ENCODE measurements around the gene KHDC1L. TPM values are rescaled to one million over a fixed set of nuclear protein-coding genes. Genes with fewer than 3 reads are reported as not detected.

The KHDC1L gene
- total and polyA plus RNA-seq, 2 donors (not counting 1 experiment from before 2014, with no cell fraction given): not detected

DNA sequence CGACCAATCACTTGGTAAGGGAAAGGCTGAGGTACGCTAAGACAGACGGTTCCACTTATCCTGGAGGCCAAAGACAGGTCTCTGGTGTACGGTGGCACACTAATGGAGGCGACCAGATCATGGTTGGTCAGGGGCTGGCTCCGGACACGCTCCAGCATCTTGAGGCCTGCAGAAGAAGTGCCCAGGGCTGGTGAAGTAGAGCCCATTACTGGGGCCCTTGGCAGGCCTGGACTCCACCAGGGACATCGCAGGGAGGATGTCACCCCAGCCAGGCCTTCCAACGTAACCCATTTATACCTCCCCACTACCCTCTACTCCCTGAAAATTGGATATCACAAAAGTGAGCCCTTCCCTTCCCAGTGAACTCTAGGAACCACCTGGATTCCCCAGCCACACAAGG is 16.2 kb downstream of the KHDC1L start:
- ChIA-PET CTCF (no interaction called here), POLR2A (no interaction called here)
- no peaks in the 10 kb centered on the region for H4K20me1 ChIP-seq (ENCODE audit: control insufficient read depth, insufficient read depth, low read length, poor library complexity, severe bottlenecking)
- no peaks in the 10 kb centered on the region for H3K79me2 ChIP-seq (ENCODE audit: control insufficient read depth, insufficient read depth, low read length)
- ATAC-seq (ENCODE audit: low read depth) (no peak), DNase-seq (no peak)
- no peak overlapping the region for H3K4me2 ChIP-seq (replicated peaks; ENCODE audit: low read depth, low read length, poor library complexity, severe bottlenecking)
- peaks cover 0 to 5% (median 0%) of the 10 kb centered on the region in 3 donors for H3K9me3 ChIP-seq (ENCODE audit: control extremely low read depth in 1 of 3, control insufficient read depth in 2 of 3, insufficient read depth in 1 of 3, low read length in 2 of 3)
- peaks cover 5% of the 10 kb centered on the region for H3K27me3 Mint-ChIP-seq
- H3K9me3 Mint-ChIP-seq (ENCODE audit: insufficient read depth): no peaks in the 10 kb centered on the region
- intact Hi-C loops (cut with micrococcal nuclease): no loop called here
- H3K27me3 ChIP-seq (replicated peaks in 1 of 4; ENCODE audit: control extremely low read depth in 1 of 4, control insufficient read depth in 3 of 4, insufficient read depth in 4 of 4, low read length in 3 of 4): peaks cover 0 to 3% (median 0%) of the 10 kb centered on the region in 4 experiments
- no peaks in the 10 kb centered on the region for H3K4me1 Mint-ChIP-seq
- no peaks in the 10 kb centered on the region for H3K36me3 ChIP-seq (replicated peaks in 1 of 2; ENCODE audit: control extremely low read depth in 1 of 2, control insufficient read depth in 1 of 2, extremely low read depth in 1 of 2, insufficient read depth in 2 of 2, low read length in 1 of 2)
- H3K9ac ChIP-seq (ENCODE audit: low read length): no peak overlapping the region
- no peak overlapping the region for H3K4me3 ChIP-seq (ENCODE audit: control extremely low read depth in 1 of 5, extremely low read depth in 1 of 5, insufficient read depth in 1 of 5, low read depth in 2 of 5, low read length in 4 of 5)
- 87% methylated on average over 9 of the region's 9 CpGs for WGBS (ENCODE audit: insufficient coverage)
- no peak overlapping the region for H2AFZ ChIP-seq (ENCODE audit: insufficient read depth, low read depth, low read length, poor library complexity, severe bottlenecking)
- no peak for TF ChIP-seq EZH2 (IDR thresholded peaks at IDR 0.05; ENCODE audit: borderline replicate concordance, insufficient read depth, low read depth, low read length, poor library complexity, severe bottlenecking)
- TF ChIP-seq, protein P1, sequence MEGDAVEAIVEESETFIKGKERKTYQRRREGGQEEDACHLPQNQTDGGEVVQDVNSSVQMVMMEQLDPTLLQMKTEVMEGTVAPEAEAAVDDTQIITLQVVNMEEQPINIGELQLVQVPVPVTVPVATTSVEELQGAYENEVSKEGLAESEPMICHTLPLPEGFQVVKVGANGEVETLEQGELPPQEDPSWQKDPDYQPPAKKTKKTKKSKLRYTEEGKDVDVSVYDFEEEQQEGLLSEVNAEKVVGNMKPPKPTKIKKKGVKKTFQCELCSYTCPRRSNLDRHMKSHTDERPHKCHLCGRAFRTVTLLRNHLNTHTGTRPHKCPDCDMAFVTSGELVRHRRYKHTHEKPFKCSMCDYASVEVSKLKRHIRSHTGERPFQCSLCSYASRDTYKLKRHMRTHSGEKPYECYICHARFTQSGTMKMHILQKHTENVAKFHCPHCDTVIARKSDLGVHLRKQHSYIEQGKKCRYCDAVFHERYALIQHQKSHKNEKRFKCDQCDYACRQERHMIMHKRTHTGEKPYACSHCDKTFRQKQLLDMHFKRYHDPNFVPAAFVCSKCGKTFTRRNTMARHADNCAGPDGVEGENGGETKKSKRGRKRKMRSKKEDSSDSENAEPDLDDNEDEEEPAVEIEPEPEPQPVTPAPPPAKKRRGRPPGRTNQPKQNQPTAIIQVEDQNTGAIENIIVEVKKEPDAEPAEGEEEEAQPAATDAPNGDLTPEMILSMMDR (IDR thresholded peaks at IDR 0.05): no peak
- no peaks in the 10 kb centered on the region for H3K4me1 ChIP-seq (ENCODE audit: control insufficient read depth in 2 of 2, insufficient read depth in 2 of 2, low read length in 2 of 2)
- no peak overlapping the region for H3K27ac Mint-ChIP-seq
- no peak overlapping the region for H3K4me3 Mint-ChIP-seq
- H3K27ac ChIP-seq (ENCODE audit: low read length in 2 of 2): no peak overlapping the region

DNA sequence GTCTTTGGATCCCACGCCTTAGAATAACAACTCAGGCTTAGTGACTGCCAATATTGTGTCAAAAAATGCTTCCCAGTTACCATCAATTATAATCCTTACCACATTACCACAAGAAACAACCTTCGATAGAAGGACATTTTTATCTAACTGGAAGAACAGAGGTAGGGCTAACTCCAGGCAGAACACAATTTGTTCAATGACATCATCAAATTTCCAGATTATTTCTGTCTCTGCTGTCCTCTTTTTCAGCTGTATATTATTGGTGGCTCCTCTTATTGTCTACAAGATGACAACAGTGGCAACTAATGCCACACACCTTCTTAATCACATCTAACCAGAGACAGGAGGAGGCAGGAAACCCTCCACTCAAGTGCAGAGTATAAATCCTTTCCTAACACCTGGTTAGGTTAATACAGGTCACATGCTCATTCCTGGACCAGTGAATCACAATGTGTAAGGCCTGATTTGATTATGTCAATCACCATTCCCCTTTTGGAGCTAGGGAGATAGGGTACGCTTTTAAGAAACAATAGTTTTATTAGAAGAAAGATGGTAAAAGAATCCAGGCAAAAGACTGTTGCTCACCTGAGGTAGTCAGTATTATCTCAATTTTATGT is 18.0 kb downstream of the KHDC1L start:
- peaks cover 0 to 3% (median 0%) of the 10 kb centered on the region in 4 experiments for H3K27me3 ChIP-seq (replicated peaks in 1 of 4; ENCODE audit: control extremely low read depth in 1 of 4, control insufficient read depth in 3 of 4, insufficient read depth in 4 of 4, low read length in 3 of 4)
- H3K4me1 ChIP-seq (ENCODE audit: control insufficient read depth in 2 of 2, insufficient read depth in 2 of 2, low read length in 2 of 2): no peaks in the 10 kb centered on the region
- ChIA-PET POLR2A (no interaction called here), CTCF (no interaction called here)
- H2AFZ ChIP-seq (ENCODE audit: insufficient read depth, low read depth, low read length, poor library complexity, severe bottlenecking): no peak overlapping the region
- H3K9ac ChIP-seq (ENCODE audit: low read length): no peak overlapping the region
- H3K36me3 ChIP-seq (replicated peaks in 1 of 2; ENCODE audit: control extremely low read depth in 1 of 2, control insufficient read depth in 1 of 2, extremely low read depth in 1 of 2, insufficient read depth in 2 of 2, low read length in 1 of 2): no peaks in the 10 kb centered on the region
- Mint-ChIP-seq H3K9me3 (ENCODE audit: insufficient read depth) (no peaks in the 10 kb centered on the region), H3K4me1 (no peaks in the 10 kb centered on the region), H3K4me3 (no peak overlapping the region), H3K27ac (no peak overlapping the region), H3K27me3 (peaks cover 5% of the 10 kb centered on the region)
- 78% methylated on average over 1 of the region's 3 CpGs for WGBS (ENCODE audit: insufficient coverage)
- H3K4me2 ChIP-seq (replicated peaks; ENCODE audit: low read depth, low read length, poor library complexity, severe bottlenecking): no peak overlapping the region
- no peak overlapping the region for H3K4me3 ChIP-seq (ENCODE audit: control extremely low read depth in 1 of 5, extremely low read depth in 1 of 5, insufficient read depth in 1 of 5, low read depth in 2 of 5, low read length in 4 of 5)
- intact Hi-C loops (cut with micrococcal nuclease): no loop called here
- no peaks in the 10 kb centered on the region for H3K79me2 ChIP-seq (ENCODE audit: control insufficient read depth, insufficient read depth, low read length)
- H3K9me3 ChIP-seq (ENCODE audit: control extremely low read depth in 1 of 3, control insufficient read depth in 2 of 3, insufficient read depth in 1 of 3, low read length in 2 of 3): peaks cover 0 to 5% (median 0%) of the 10 kb centered on the region in 3 donors
- no peak for DNase-seq
- H4K20me1 ChIP-seq (ENCODE audit: control insufficient read depth, insufficient read depth, low read length, poor library complexity, severe bottlenecking): no peaks in the 10 kb centered on the region
- H3K27ac ChIP-seq (ENCODE audit: low read length in 2 of 2): no peak overlapping the region
- ATAC-seq (ENCODE audit: low read depth): no peak
- TF ChIP-seq, protein P1 (IDR thresholded peaks at IDR 0.05): no peak
- no peak for TF ChIP-seq EZH2 (IDR thresholded peaks at IDR 0.05; ENCODE audit: borderline replicate concordance, insufficient read depth, low read depth, low read length, poor library complexity, severe bottlenecking)

Data from B cell (primary cell).